AG09309 (cell line): Measurements from ENCODE around the gene DGKD.
"Not testable (repeated sequence)": the region's sequence is repeated elsewhere in the genome, so short reads cannot be mapped to it uniquely, and the experiment has no call there.

Experiments
- DNase-seq: peaks from one replicate; pipeline ENCODE4 v3.0.0-alpha.2; 2010; ENCODE audit warnings: low read depth
- H3K4me3 ChIP-seq: 2 replicates; pipeline ENCODE4 v1.5.1; 2011; ENCODE audit warnings: mild to moderate bottlenecking, low read depth, low read length, moderate library complexity; ENCODE audit not compliant: control insufficient read depth
- CTCF ChIP-seq: IDR thresholded peaks from 2 replicates; pipeline ENCODE4 v1.5.1; 2011; ENCODE audit warnings: mild to moderate bottlenecking, low read depth, low read length, inconsistent platforms; ENCODE audit not compliant: insufficient read depth, control insufficient read depth; ENCODE audit errors: missing control alignments

The DGKD gene

GRCh38 chr2:233371641-233372040 is 17.3 kb downstream of the DGKD start:
- no peak for DNase-seq
- no peak overlapping the region for H3K4me3 ChIP-seq
- no peak for TF ChIP-seq CTCF

- no peak overlapping the region for H3K4me3 ChIP-seq
- no peak for DNase-seq
- no peak for TF ChIP-seq CTCF
Measured at GRCh38 chr2:233372855-233373254, 18.6 kb downstream of the DGKD start.

GRCh38 chr2:233373316-233373715 is 19.0 kb downstream of the DGKD start:
- no peak overlapping the region for H3K4me3 ChIP-seq
- no peak for TF ChIP-seq CTCF
- DNase-seq: no peak

GRCh38 chr2:233374776-233375175 is 20.5 kb downstream of the DGKD start:
- DNase-seq, H3K4me3 ChIP-seq: not testable (repeated sequence)

- no peak for DNase-seq
- no peak overlapping the region for H3K4me3 ChIP-seq
Measured at GRCh38 chr2:233375490-233376314, 21.4 kb downstream of the DGKD start.

GRCh38 chr2:233379034-233379433 is 24.7 kb downstream of the DGKD start:
- no peak for DNase-seq
- no peak overlapping the region for H3K4me3 ChIP-seq
- no peak for TF ChIP-seq CTCF

More at GRCh38 chr2:233375490-233376314, 21.4 kb downstream of the DGKD start:
- no peak for TF ChIP-seq CTCF

GRCh38 chr2:233379441-233379840 is 25.1 kb downstream of the DGKD start:
- no peak for TF ChIP-seq CTCF
- no peak overlapping the region for H3K4me3 ChIP-seq
- DNase-seq: no peak
